Activated CD4-positive, alpha-beta T cell treated with anti-CD3 and anti-CD28 coated beads, Interleukin-2, amount 50 U/mL, for 16 hours (primary cell): ENCODE results near the gene ANKRD31.
"Not testable (repeated sequence)": the region's sequence is repeated elsewhere in the genome, so short reads cannot be mapped to it uniquely, and the experiment has no call there.

Source experiments
- DNase-seq: peaks from one replicate; pipeline ENCODE4 v3.0.0-alpha.2; 2020

The ANKRD31 gene

GRCh38 chr5:75142566-75143136 lies 94.0 kb downstream of the ANKRD31 start:
- no peak for DNase-seq

GRCh38 chr5:75140277-75140676 lies 96.4 kb downstream of the ANKRD31 start:
- no peak for DNase-seq

DNA sequence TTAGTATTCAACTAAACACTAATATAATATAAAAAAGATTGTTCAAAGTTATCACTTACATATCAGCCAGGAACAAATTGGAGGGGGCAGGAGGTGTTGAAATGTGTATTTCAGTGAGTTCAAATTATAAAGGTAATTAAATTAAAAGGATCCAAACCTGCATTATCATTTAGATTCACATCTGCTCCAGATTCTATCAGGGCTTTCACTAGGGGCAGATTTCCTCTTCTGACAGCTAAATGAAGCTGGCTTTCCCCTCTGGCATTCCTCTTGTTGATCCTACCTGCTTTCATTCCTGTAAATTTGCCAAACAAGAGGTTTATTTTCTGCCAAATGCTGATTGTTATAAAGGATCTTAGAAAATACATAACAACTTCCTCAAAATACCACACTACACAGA lies 98.0 kb downstream of the ANKRD31 start:
- no peak for DNase-seq

GRCh38 chr5:75130818-75131349 lies 105.8 kb downstream of the ANKRD31 start:
- DNase-seq: no peak

DNA sequence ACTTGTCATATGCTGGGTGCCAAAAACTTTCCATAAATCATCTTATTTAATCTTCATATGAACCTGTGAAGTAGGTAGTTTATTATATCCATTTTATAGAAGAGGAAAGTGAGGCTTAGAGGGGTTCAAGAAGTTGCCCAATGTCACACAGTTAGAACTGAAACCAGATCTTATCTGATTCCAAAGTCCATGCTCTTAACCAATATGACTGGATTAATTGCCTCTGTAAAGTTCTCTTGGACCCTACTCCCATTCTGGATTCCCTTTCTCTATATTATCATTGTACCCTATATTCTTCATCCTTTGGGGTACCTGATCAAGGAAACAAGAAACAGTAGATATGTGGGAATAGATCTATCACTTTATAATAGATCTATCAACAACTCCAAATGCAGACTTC lies 119.8 kb downstream of the ANKRD31 start:
- DNase-seq: no peak

GRCh38 chr5:75114311-75114710 lies 122.4 kb downstream of the ANKRD31 start:
- not testable (repeated sequence) for DNase-seq

- DNase-seq: no peak
Measured at GRCh38 chr5:75113354-75114113, 123.1 kb downstream of the ANKRD31 start.

GRCh38 chr5:75108931-75109596 lies 127.6 kb downstream of the ANKRD31 start:
- no peak for DNase-seq

GRCh38 chr5:75108515-75108914 lies 128.2 kb downstream of the ANKRD31 start:
- no peak for DNase-seq

GRCh38 chr5:75095956-75096355 lies 140.7 kb downstream of the ANKRD31 start:
- DNase-seq: not testable (repeated sequence)

DNA sequence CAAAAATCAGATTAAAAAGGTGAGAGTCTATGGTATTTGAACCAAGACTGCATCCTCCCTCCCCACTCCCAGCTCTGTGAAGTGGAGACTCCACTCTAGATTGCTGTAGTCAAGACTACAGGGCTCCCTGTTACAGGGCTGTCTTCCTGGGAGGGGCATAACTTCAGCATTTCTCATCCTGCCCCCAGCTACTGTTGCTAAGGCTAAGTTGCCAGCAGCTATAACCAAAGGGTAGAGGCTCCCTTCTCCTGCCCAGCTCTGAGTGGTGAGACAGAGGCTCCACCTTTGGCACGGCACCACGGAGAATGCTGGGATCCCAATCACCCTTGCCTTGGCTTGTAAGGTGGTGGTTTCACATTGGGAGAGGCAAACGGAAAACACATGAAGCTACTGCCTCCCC lies 145.1 kb downstream of the ANKRD31 start:
- no peak for DNase-seq

DNA sequence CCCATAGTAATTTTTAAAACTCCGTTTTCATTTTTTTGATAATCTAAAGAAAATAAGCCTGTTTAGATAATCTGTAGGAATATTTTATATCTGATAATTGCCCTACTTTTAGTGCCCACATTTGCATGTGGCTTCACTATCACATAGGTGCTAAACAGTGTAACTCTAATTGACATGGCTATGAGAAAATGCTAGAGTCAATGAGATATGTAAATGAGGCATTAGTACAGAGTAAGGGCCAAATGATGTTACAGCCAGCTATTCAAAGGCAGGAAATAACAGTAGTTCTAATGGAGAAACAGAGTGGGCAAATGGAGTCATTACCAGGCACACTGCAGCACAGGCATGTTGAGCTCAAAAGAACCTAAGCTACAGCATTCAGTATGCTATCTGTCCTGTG lies 147.0 kb downstream of the ANKRD31 start:
- DNase-seq: no peak

- DNase-seq: peak; percentile 53
Measured at GRCh38 chr5:75089137-75089536, 147.5 kb downstream of the ANKRD31 start.

GRCh38 chr5:75088648-75089047 lies 148.0 kb downstream of the ANKRD31 start:
- DNase-seq: no peak

DNA sequence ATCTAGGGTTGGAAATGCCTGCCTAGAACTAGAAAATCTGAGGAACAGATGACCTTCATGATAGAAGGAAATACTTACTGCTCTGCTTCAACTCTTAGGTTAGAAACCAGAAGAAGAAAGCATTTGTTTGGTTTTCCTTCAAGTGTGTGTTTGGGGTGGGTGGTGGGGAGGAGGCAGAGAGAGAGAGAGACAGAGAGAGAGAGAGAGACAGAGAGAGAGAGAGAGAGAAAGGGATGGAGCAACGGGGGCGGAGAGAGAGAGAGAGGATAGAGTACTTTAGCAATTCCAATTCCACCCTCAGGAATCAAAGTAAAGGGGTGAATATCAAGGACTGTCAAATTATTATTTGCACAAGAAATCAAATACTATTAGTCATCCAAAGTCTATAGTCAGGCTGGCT lies 155.2 kb downstream of the ANKRD31 start:
- DNase-seq: no peak

- DNase-seq: not testable (repeated sequence)
Measured at GRCh38 chr5:75079346-75079745, 157.3 kb downstream of the ANKRD31 start.

DNA sequence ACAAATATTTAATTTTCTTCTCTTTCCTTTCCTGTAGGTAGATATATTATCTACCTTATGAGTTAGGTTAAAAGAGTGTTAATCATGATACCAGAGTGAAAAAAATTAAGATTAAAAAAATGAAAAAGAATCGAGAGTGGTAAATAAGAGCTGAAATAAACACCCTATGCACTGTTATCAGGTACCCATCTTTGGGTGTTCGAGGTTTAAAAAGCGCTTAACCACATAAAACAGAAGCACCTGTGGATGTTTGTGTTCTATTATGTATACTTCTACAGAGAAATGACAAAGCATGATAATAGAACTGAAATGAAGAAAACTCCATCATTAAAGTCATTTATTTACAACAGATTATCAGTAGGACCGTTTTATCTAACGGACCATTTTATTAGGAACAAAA lies 158.7 kb downstream of the ANKRD31 start:
- DNase-seq: no peak

GRCh38 chr5:75072061-75072460 lies 164.6 kb downstream of the ANKRD31 start:
- no peak for DNase-seq

DNA sequence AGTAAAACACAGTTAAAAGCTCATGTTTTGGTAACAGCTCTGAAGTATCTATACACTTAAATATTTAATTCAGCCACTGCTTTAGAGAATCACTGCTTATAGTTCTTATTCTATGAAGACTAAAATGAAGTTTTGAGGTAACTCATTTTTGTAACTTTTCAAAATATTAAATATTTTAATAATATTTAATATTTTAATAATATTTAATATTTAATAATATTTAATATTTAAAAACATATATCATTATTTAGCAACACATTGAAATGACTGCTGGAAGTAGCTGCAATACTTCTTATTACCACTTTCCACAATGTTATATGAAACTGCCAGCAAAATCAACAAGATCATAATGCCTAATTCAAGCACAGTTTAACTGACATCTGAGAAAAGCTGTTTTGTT lies 165.6 kb downstream of the ANKRD31 start:
- DNase-seq: no peak

GRCh38 chr5:75067434-75067833 lies 169.2 kb downstream of the ANKRD31 start:
- no peak for DNase-seq

DNA sequence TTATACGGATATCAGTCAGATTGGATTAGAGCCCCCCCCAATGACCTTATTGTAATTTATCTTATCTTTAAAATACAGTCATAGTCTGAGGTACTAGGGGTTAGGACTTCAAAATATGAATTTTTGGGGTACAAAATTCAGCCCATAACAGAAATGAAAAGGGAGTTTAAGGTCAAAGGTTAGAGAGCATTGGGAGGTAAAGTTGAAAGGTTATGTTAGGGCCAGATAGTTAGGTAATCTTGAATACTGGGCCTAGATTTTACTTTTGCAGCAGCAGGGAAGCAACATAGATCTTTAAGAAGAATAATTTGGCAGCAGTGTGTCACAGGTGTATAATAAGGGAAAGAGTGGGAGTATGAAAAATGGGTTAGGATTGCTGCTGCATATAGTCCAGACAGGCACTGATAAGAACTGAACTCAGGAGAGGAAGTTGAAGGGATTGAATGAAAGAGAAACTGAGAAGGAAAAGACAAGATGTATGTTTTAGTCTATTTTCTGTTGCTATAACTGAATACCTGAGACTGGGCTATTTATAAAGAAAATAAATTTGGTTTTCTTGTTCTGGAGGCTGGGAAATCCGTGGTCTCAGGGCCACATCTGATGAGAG lies 173.7 kb downstream of the ANKRD31 start:
- no peak for DNase-seq

DNA sequence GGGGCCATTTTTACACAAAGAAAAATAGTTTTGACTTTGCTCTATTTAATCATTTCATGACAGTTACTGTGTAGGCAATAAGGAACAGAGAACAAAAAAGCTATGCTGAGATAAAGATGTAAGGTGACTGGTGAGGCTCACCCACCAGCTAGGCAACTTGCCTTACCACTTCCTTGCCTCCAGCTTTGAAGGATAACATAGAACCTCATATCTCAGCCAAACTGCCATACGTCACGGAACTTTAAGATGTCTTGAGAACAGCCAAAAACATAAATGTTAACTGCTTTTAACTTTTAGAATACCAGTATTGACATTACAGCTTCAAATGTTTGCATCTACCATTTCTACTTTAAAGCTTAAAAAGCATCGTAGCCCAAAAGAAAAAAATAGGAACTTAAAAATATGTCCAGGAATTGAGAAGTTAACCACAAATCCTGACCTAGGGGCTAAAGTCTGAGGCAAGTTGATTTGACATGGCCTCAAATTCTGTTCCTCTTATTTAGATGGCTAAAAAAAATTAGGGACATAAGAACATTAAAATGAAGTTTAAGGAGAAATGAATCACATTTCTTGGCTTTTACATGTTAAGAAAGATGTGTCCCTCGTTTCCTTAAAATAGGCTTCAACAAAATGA lies 176.6 kb downstream of the ANKRD31 start:
- DNase-seq: no peak

DNA sequence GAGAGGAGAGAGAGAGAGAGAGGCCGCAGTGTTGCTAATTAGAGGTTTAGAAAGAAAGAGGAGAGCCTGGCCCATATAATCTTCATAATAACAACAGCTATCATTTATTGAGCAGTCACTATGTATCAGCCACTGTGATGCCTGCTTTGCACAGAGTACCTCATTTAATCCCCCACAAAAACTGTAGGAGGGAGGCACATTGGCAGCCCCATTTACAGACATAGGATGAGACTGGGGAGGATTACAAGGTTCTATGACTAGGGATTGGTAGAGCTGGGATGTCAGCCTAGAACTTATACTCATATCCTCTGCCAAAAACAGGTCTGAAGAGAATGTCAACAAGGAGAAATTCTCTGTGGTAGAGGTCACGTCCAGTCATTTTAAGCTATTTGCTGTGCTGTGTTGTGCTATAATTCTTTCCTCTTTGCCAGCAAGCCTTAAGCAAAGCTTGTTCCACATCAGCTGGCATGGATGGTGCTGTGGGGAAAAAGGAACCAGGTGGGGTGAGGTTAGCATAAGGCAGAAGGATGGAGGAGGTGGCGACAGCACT lies 177.6 kb downstream of the ANKRD31 start:
- DNase-seq: no peak
